GM23248 (cell line): ENCODE results near the gene TYW3. TPM values are rescaled to one million over a fixed set of nuclear protein-coding genes. Genes with fewer than 3 reads are reported as not detected.

ENCODE experiments used
- DNase-seq: peaks from one replicate; pipeline ENCODE4 v3.0.0-alpha.2; 2015
- H2AFZ ChIP-seq: fragments of 200-600 bp; sonication (generic); 2 replicates; pipeline ENCODE4 v1.6.1; 2016; ENCODE audit warnings: antibody characterized with exemption
- H3F3A ChIP-seq: fragments of 200-600 bp; sonication (generic); 2 replicates; pipeline ENCODE4 v1.6.1; 2016; ENCODE audit warnings: mild to moderate bottlenecking, antibody characterized with exemption, mixed run types; ENCODE audit not compliant: insufficient read depth
- H3K27ac ChIP-seq: fragments of 200-600 bp; sonication (generic); 2 replicates; pipeline ENCODE4 v1.5.1; 2016; ENCODE audit warnings: mild to moderate bottlenecking
- H3K27me3 ChIP-seq: fragments of 200-600 bp; sonication (generic); replicated peaks from 2 replicates; pipeline ENCODE4 v1.6.1; 2016; ENCODE audit warnings: mild to moderate bottlenecking; ENCODE audit not compliant: insufficient read depth
- H3K36me3 ChIP-seq: fragments of 200-600 bp; sonication (generic); 2 replicates; pipeline ENCODE4 v1.6.1; 2016; ENCODE audit warnings: low read depth, mild to moderate bottlenecking
- H3K4me1 ChIP-seq: fragments of 200-600 bp; sonication (generic); 2 replicates; pipeline ENCODE4 v1.6.1; 2016; ENCODE audit warnings: mild to moderate bottlenecking; ENCODE audit not compliant: insufficient read depth
- H3K4me2 ChIP-seq: fragments of 200-600 bp; sonication (generic); one replicate; pipeline ENCODE4 v1.6.1; 2016; ENCODE audit warnings: mild to moderate bottlenecking; ENCODE audit not compliant: unreplicated experiment
- H3K4me3 ChIP-seq: fragments of 200-600 bp; sonication (generic); 2 replicates; pipeline ENCODE4 v1.5.1; 2016; ENCODE audit warnings: mild to moderate bottlenecking
- H3K79me2 ChIP-seq: fragments of 200-600 bp; sonication (generic); 2 replicates; pipeline ENCODE4 v1.6.1; 2016; ENCODE audit warnings: mild to moderate bottlenecking; ENCODE audit not compliant: insufficient read depth
- H3K9ac ChIP-seq: fragments of 200-600 bp; sonication (generic); 2 replicates; pipeline ENCODE4 v1.6.1; 2016; ENCODE audit warnings: mild to moderate bottlenecking
- H3K9me2 ChIP-seq: fragments of 200-600 bp; sonication (generic); 2 replicates; pipeline ENCODE4 v1.6.1; 2016; ENCODE audit warnings: mixed run types, mild to moderate bottlenecking, moderate library complexity; ENCODE audit not compliant: insufficient read depth
- H3K9me3 ChIP-seq: fragments of 200-600 bp; sonication (generic); one replicate; pipeline ENCODE4 v1.6.1; 2017; ENCODE audit warnings: low read depth
- H4K20me1 ChIP-seq: fragments of 200-600 bp; sonication (generic); 2 replicates; pipeline ENCODE4 v1.6.0; 2016; ENCODE audit not compliant: insufficient read depth
- EZH2 ChIP-seq: fragments of 200-600 bp; sonication (generic); IDR thresholded peaks from 2 replicates; pipeline ENCODE4 v1.6.1; 2018; ENCODE audit warnings: antibody characterized with exemption, mild to moderate bottlenecking; ENCODE audit not compliant: insufficient read depth, poor library complexity, severe bottlenecking
- EZH2phosphoT487 ChIP-seq: fragments of 200-600 bp; sonication (generic); IDR thresholded peaks from 2 replicates; pipeline ENCODE4 v1.6.1; 2018; ENCODE audit warnings: antibody characterized with exemption, moderate library complexity, mild to moderate bottlenecking, low read depth; ENCODE audit not compliant: insufficient read depth
- WGBS, 2 experiments: methylation state at CpG; one replicate each; pipeline ENCODE4 v1.1.6; 2015 to 2017; ENCODE audit warnings: low lambda C conversion rate in 2 of 2, low coverage in 1 of 2; ENCODE audit errors: missing lambda C conversion rate in 2 of 2; 5-methylcytosine and 5-hydroxymethylcytosine counted together
- in situ Hi-C: fragments of 300-500 bp; cut with MboI; formaldehyde crosslinking; loops from 2 replicates; pipeline ENCODE4 v1.15.0; 2020
- polyA plus RNA-seq: library from polyadenylated mRNA; unstranded; fragments of >200 nt; fragmentation: Nextera tagmentation; extraction: Ambion mirVana; gene quantifications from 2 replicates; pipeline ENCODE4 v1.2.1, GENCODE V29; 2016
- total RNA-seq: library from RNA; depleted of rRNA; stranded (reverse); fragments of >200 nt; shearing (Covaris generic); gene quantifications from 2 replicates; pipeline ENCODE4 v1.2.3, GENCODE V29; 2014

Gene TYW3
- total and polyA plus RNA-seq, 2 experiments from 2014 or later: 16.0 TPM

DNA sequence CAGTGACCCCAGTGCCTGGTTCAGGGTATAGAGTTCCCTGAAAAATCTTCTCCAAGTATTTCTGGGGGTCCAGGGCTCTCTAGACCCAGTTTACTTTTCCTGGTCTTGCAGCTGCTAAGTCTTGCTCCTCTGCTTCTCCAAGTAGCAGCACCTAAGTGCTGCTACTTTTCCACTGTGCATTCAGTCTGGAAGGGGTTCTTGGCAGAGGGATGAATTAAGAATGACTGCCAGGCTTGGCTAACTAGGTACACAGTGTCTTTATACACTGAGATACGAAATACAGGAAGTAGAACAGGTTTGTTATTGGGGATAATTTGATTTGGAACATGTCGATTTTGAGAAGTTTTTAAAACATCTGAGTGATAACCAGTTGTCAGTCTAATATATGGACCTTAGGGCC is 35.1 kb upstream of the TYW3 start:
- H3K4me2 ChIP-seq: no peak overlapping the region
- no peak overlapping the region for H3K9ac ChIP-seq
- H3K27ac ChIP-seq: no peak overlapping the region
- WGBS, 2 experiments: 69 to 70% methylated on average over 2 of the region's 2 CpGs
- H3K9me3 ChIP-seq: no peaks in the 10 kb centered on the region
- H3K9me2 ChIP-seq: no peaks in the 10 kb centered on the region
- no peaks in the 10 kb centered on the region for H3K79me2 ChIP-seq
- H3K36me3 ChIP-seq: no peaks in the 10 kb centered on the region
- in situ Hi-C loops: no loop called here
- H3K4me3 ChIP-seq: no peak overlapping the region
- H2AFZ ChIP-seq: no peak overlapping the region
- DNase-seq: no peak
- H3F3A ChIP-seq: no peaks in the 10 kb centered on the region
- no peak for TF ChIP-seq EZH2
- TF ChIP-seq EZH2phosphoT487: no peak
- no peaks in the 10 kb centered on the region for H3K4me1 ChIP-seq
- no peaks in the 10 kb centered on the region for H3K27me3 ChIP-seq
- no peaks in the 10 kb centered on the region for H4K20me1 ChIP-seq

DNA sequence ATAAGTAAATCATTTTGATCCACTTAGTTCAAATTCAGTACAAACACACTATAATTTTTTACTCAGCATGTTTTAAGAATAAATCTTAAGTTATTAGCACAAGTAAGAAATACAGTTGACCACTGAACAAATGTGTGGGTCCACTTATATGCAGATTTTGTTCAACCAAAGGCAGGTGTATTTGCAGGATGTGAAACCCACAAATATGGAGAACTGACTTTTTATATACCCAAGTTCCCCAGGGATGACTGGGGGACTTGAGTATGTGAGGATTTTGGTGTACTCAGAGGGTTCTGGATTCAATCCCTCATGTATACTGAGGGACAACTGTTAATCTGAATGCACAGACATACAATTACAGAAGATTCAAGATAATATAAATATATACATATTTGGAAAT is 33.6 kb upstream of the TYW3 start:
- Histone ChIP-seq H2AFZ (no peak overlapping the region), H3K79me2 (no peaks in the 10 kb centered on the region), H3K27ac (no peak overlapping the region), H4K20me1 (no peaks in the 10 kb centered on the region), H3K4me2 (no peak overlapping the region), H3K4me1 (no peaks in the 10 kb centered on the region), H3K36me3 (0 out of 2 replicates have a peak, but pooled peaks cover 1% of the 10 kb centered on the region), H3K9me3 (no peaks in the 10 kb centered on the region), H3K9ac (no peak overlapping the region), H3K9me2 (no peaks in the 10 kb centered on the region), H3K4me3 (no peak overlapping the region), H3F3A (no peaks in the 10 kb centered on the region), H3K27me3 (no peaks in the 10 kb centered on the region)
- no peak for DNase-seq
- TF ChIP-seq EZH2 (no peak), EZH2phosphoT487 (no peak)
- in situ Hi-C loops: no loop called here

DNA sequence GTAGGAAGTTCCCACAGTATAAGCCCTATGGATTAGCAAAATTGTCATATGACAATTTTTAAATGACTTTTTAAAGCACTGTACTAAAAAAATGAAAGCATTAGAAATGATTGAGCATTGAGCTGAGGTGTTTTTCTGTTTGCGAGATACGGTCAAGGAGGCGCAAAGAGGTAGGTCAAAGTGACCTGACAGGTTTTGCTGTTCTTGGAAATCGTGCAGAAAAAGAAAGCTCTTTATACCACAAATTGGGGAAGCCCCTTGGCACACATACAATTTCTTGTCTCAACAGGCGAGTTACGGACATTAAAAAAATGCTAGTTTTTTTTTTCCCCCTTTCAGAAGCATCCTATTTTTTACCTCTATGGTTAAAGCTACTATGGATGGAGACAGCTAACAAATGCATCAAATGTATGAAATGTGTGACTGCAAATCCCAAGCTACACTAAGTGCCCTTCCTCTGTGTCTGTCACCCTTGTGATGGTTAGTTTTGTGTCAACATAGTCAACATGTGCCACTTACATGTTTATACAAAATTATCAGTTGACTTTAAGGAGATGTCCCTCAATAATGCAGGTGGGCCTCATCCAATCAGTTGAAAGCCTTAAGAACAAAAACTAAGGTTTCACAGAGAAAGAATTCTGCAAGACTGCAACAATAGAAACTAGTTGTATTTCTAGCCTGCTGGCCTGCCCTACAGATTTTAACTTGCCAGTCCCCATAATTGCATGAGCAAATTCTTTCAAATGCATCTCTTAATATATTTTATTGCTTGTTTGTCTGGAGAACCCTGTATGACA is 29.4 kb upstream of the TYW3 start:
- Histone ChIP-seq H3K4me1 (0 out of 2 replicates have a peak, but pooled peaks cover 4% of the 10 kb centered on the region), H2AFZ (no peak overlapping the region), H4K20me1 (no peaks in the 10 kb centered on the region), H3K9ac (no peak overlapping the region), H3K27me3 (no peaks in the 10 kb centered on the region), H3K4me2 (no peak overlapping the region), H3K79me2 (no peaks in the 10 kb centered on the region), H3K9me3 (no peaks in the 10 kb centered on the region), H3F3A (no peaks in the 10 kb centered on the region), H3K27ac (no peak overlapping the region), H3K36me3 (0 out of 2 replicates have a peak, but pooled peaks cover 8% of the 10 kb centered on the region), H3K9me2 (no peaks in the 10 kb centered on the region), H3K4me3 (no peak overlapping the region)
- in situ Hi-C loops: no loop called here
- TF ChIP-seq EZH2phosphoT487 (no peak), EZH2 (no peak)
- WGBS, 2 experiments: 96 to 97% methylated on average over 6 of the region's 6 CpGs
- no peak for DNase-seq

DNA sequence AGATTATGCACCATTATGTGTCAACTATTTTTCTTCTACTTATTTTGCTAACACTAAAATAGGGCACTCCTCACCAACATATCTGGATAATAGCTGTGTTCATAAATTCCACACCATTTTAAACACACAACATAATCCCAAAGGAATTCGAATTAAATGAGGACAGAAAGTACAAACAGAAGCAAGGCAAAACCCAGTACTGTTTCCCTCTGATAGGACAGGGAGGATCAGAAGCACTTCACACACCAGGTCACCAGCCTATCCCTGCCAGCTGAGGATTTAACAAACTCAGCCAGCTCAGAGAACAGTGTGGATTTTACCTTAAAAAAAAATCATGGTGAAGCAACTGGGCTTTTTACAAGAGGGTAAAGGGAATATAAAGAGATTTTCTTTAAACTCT is 20.1 kb upstream of the TYW3 start:
- Histone ChIP-seq H3K4me3 (no peak overlapping the region), H3K27ac (no peak overlapping the region), H3K9ac (no peak overlapping the region), H3K4me1 (no peaks in the 10 kb centered on the region), H3K27me3 (no peaks in the 10 kb centered on the region), H3K4me2 (no peak overlapping the region), H3F3A (no peaks in the 10 kb centered on the region), H4K20me1 (no peaks in the 10 kb centered on the region), H3K36me3 (no peaks in the 10 kb centered on the region; the same call in 1 of the 2 replicates), H3K9me3 (no peaks in the 10 kb centered on the region), H3K79me2 (no peaks in the 10 kb centered on the region), H2AFZ (no peak overlapping the region), H3K9me2 (no peaks in the 10 kb centered on the region)
- TF ChIP-seq EZH2 (no peak), EZH2phosphoT487 (no peak)
- DNase-seq: no peak
- WGBS, 2 experiments: 32 to 36% methylated on average over 1 of the region's 1 CpG
- in situ Hi-C loops: no loop called here
